HEK293T (cell line): Measurements from ENCODE around the gene PALS2.

ENCODE experiments used
- BHLHE40 ChIP-seq: fragments of 450-650 bp; IDR thresholded peaks from 2 replicates; pipeline ENCODE4 v1.6.1; 2016; ENCODE audit warnings: mild to moderate bottlenecking, moderate library complexity, borderline replicate concordance
- CTBP1 ChIP-seq: fragments of 450-650 bp; IDR thresholded peaks from 2 replicates; pipeline ENCODE4 v1.6.1; 2016; ENCODE audit warnings: borderline replicate concordance
- ELF4 ChIP-seq: fragments of 450-650 bp; IDR thresholded peaks from 2 replicates; pipeline ENCODE4 v1.6.1; 2017; ENCODE audit warnings: antibody characterized with exemption
- FOXA1 ChIP-seq: fragments of 450-650 bp; IDR thresholded peaks from 2 replicates; pipeline ENCODE4 v1.6.1; 2016; ENCODE audit warnings: mild to moderate bottlenecking
- FOXK2 ChIP-seq: fragments of 450-650 bp; IDR thresholded peaks from 2 replicates; pipeline ENCODE4 v1.6.1; 2016; ENCODE audit warnings: mild to moderate bottlenecking
- HDGF ChIP-seq: fragments of 450-650 bp; IDR thresholded peaks from 2 replicates; pipeline ENCODE4 v1.6.1; 2017; ENCODE audit warnings: antibody characterized with exemption, borderline replicate concordance
- PKNOX1 ChIP-seq: fragments of 450-650 bp; IDR thresholded peaks from 2 replicates; pipeline ENCODE4 v1.6.1; 2016
- SP1 ChIP-seq: fragments of 450-650 bp; IDR thresholded peaks from 2 replicates; pipeline ENCODE4 v1.6.1; 2017
- SUZ12 ChIP-seq: fragments of 450-650 bp; IDR thresholded peaks from 2 replicates; pipeline ENCODE4 v1.6.1; 2016; ENCODE audit warnings: mild to moderate bottlenecking
- TARDBP ChIP-seq: fragments of 450-650 bp; IDR thresholded peaks from 2 replicates; pipeline ENCODE4 v1.6.1; 2016
- ZNF384 ChIP-seq: fragments of 450-650 bp; IDR thresholded peaks from 2 replicates; pipeline ENCODE4 v1.6.1; 2016

GRCh38 chr7:24578052-24578451 lies 4.8 kb downstream of the PALS2 start:
- TF ChIP-seq ZNF384: 0 out of 2 replicates have a peak, but pooled peaks have one; percentile 23
- no peak for TF ChIP-seq BHLHE40
- TF ChIP-seq SUZ12: no peak
- no peak for TF ChIP-seq HDGF
- no peak for TF ChIP-seq CTBP1
- peak; percentile 77 for TF ChIP-seq PKNOX1
- no peak for TF ChIP-seq FOXA1
- TF ChIP-seq TARDBP: no peak
- no peak for TF ChIP-seq SP1
- TF ChIP-seq ELF4: no peak
- TF ChIP-seq FOXK2: no peak
